ENCODE measurements around the gene TOR4A. TPM values are rescaled to one million over a fixed set of nuclear protein-coding genes. Genes with fewer than 3 reads are reported as not detected.

The TOR4A gene
- 38.2 and 41.7 TPM in 2 replicates for total RNA-seq (2014; rRNA removed; shearing (Covaris generic))

- in situ Hi-C loops (cut with HindIII; ENCODE audit: low sequenced_read_pairs): no loop called here
- DNase-seq (ENCODE audit: low spot score): peak; percentile 30
Observed at GRCh38 chr9:137277329-137278041, at the start of gene TOR4A. TOR4A (plus strand) TSS chr9:137277726; CDS start chr9:137278690, 964 bp downstream.

GRCh38 chr9:137227853-137228505 lies 49.5 kb upstream of the TOR4A start:
- in situ Hi-C loops (cut with HindIII; ENCODE audit: low sequenced_read_pairs): no loop called here
- DNase-seq (ENCODE audit: low spot score): no peak

- in situ Hi-C loops (cut with HindIII; ENCODE audit: low sequenced_read_pairs): no loop called here
- no peak for DNase-seq (ENCODE audit: low spot score)
Observed at GRCh38 chr9:137228506-137228967, 49.0 kb upstream of the TOR4A start.

DNA sequence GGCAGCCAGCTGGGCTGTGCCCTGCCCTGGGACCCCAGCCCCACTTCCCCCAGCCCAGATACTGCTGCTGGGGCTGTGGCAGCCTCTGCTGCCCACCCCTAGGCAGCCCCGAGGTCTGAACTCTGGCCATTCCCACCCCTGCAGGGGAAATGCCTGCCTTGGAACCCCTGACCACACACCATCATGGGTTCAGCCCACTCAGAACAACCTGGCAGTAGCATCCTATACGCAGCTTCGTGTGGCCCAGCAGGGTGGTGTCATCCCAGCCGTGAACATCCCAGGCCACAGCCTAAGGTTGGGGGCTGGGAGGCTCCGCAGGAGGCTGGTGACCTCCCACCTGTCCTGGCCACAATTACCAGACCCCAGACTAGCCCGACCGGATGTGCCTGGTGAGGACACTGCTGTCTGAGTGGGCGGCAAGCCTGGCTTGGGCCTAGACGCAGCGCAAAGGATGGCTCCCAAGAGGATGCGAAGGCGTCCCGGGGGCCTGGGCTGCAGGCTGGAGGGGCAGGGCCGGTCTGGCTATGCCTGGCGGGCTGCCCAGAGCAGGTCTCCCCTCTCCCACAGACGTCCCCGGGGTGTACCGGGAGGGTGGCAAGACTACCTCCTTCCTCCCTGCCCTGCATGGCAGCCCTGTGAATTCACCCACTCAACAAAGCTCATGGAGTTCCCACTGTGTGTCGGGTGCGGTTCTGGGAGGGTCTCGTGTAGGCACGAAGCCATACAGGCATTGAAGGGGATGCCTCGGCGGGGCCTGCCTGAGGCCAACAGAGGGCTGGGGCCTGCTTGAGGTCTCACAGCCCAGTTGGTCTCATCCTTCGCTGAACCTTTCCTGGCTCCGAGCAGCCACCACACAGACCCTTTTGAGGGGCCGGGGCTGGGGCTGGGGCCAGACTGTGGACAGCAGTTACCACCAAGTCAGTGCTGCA lies 48.3 kb upstream of the TOR4A start:
- in situ Hi-C loops (cut with HindIII; ENCODE audit: low sequenced_read_pairs): no loop called here
- DNase-seq (ENCODE audit: low spot score): no peak

- no peak for DNase-seq (ENCODE audit: low spot score)
- in situ Hi-C loops (cut with HindIII; ENCODE audit: low sequenced_read_pairs): no loop called here
Observed at GRCh38 chr9:137229903-137230704, 47.4 kb upstream of the TOR4A start.

DNA sequence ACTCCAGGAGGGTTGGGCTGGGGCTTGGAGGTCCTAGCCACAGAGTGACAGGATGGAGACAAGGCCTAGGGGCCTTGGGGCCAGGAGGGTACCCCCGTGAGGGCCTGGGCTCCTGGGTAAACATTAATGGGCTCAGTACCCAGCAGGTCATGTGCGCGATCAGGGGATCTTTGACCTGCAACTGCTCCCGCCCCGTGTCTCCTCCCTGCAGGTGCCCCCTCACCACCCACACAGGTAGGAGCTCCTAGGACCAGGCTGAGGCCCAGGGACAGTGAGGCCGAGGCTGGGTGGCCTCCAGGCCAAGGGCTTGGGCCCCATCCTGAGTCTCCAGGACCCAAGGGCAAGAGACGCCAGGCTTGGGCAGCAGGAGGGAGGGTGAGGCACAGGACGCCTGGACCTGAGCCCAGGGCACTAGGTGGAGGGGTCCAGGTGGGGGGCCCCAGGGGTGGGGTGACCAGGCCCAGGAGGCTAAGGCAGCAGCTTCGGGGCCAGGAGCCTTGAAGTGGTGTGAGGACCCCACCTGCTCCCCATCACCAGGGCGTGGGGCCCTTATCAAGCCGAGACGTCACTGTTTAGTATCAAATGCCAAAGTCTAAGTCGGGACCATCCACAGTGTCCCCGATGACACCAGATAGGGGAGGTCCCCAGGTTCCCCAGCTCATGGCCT lies 46.7 kb upstream of the TOR4A start, which contains the start of gene SLC34A3:
Gene SLC34A3 (plus strand): TSS at position 197 of the 667 bp plus-strand sequence. CDS start 802 bp downstream, outside the sequence.
- in situ Hi-C loops (cut with HindIII; ENCODE audit: low sequenced_read_pairs): no loop called here
- DNase-seq (ENCODE audit: low spot score): no peak

GRCh38 chr9:137231372-137232039 lies 46.0 kb upstream of the TOR4A start:
- no peak for DNase-seq (ENCODE audit: low spot score)
- in situ Hi-C loops (cut with HindIII; ENCODE audit: low sequenced_read_pairs): no loop called here

DNA sequence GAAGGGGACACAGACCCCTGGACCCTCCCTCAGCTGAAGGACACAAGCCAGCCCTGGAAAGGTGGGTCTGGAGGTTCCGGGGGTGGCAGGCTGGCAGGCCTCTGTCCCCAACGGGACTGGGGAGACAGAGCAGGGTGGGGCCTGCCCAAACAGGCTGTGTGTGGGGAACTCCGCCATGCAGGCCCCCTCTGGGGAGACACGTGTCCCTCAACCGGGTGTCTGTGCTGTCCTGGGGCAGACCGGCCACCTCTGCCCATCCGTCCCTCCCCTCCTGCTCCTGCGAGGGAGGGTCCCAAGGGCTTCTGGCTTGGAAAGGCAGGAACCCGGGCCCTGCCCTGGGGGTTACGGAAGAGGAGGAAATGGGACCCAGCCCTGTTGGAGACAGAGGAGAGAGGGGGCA lies 45.4 kb upstream of the TOR4A start:
- in situ Hi-C loops (cut with HindIII; ENCODE audit: low sequenced_read_pairs): no loop called here
- DNase-seq (ENCODE audit: low spot score): no peak

GRCh38 chr9:137232510-137232909 lies 45.0 kb upstream of the TOR4A start:
- in situ Hi-C loops (cut with HindIII; ENCODE audit: low sequenced_read_pairs): no loop called here
- DNase-seq (ENCODE audit: low spot score): no peak

DNA sequence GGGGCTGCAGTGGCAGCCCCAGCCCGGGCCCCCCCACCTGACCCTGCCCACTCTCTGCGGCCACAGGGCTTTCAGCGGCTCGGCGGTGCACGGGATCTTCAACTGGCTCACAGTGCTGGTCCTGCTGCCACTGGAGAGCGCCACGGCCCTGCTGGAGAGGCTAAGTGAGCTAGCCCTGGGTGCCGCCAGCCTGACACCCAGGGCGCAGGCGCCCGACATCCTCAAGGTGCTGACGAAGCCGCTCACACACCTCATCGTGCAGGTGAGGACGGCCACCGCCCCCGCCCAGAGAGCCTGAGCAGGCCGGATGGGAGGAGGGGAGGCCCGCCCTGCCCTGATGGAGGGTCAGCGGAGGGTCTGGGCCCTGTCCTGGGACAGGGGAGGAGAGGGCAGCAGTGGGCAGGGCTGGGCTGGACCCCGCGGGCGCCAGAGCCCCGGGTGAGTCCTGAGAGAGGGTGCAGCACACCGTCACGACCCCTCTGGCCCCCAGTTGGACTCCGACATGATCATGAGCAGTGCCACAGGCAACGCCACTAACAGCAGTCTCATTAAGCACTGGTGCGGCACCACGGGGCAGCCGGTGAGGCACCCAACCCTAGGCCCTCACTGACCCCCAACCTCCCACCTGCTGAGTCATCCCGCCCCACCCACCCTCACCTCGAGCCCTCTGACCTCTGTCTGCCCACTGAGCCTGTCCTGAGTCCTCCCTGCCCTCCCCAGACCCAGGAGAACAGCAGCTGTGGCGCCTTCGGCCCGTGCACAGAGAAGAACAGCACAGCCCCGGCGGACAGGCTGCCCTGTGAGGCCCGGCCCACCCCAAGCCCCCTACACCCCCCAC lies 44.2 kb upstream of the TOR4A start:
- DNase-seq (ENCODE audit: low spot score): no peak
- in situ Hi-C loops (cut with HindIII; ENCODE audit: low sequenced_read_pairs): no loop called here

- in situ Hi-C loops (cut with HindIII; ENCODE audit: low sequenced_read_pairs): no loop called here
Observed at GRCh38 chr9:137234055-137234697, 43.4 kb upstream of the TOR4A start.

DNA sequence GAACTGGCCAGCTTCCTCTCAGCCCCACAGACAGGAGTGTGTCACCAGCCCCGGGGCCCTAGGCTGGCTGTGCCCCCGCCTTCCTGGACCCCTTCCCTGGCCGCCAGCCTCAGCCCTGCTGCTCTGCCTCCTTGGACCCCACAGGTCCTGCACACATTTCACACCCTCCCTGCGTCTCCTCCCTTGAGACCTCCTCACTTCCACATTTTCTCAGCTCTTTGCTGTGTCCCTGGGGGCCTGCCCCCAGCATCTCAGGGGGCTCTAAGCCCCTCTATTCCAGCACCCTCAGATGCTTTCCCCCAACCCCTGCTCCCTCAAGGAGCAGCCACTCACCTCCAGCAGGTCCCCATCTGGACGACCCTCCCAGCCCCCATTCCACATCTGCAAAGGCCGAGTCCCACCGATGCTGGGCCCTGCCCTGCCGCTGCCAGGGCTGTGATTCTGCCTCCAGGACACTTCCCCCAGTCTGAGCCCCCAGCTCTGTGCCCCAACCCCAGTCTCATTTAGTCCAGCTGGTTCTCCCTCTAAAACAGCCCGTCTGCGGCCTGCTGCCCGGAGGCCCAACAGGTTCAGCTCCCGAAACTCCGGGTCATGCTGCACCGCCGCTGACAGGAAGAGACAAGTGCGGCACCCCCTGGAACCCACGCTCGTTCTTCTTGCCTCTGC lies 42.6 kb upstream of the TOR4A start:
- DNase-seq (ENCODE audit: low spot score): no peak
- in situ Hi-C loops (cut with HindIII; ENCODE audit: low sequenced_read_pairs): no loop called here

More at GRCh38 chr9:137234055-137234697, 43.4 kb upstream of the TOR4A start:
- no peak for DNase-seq (ENCODE audit: low spot score)

DNA sequence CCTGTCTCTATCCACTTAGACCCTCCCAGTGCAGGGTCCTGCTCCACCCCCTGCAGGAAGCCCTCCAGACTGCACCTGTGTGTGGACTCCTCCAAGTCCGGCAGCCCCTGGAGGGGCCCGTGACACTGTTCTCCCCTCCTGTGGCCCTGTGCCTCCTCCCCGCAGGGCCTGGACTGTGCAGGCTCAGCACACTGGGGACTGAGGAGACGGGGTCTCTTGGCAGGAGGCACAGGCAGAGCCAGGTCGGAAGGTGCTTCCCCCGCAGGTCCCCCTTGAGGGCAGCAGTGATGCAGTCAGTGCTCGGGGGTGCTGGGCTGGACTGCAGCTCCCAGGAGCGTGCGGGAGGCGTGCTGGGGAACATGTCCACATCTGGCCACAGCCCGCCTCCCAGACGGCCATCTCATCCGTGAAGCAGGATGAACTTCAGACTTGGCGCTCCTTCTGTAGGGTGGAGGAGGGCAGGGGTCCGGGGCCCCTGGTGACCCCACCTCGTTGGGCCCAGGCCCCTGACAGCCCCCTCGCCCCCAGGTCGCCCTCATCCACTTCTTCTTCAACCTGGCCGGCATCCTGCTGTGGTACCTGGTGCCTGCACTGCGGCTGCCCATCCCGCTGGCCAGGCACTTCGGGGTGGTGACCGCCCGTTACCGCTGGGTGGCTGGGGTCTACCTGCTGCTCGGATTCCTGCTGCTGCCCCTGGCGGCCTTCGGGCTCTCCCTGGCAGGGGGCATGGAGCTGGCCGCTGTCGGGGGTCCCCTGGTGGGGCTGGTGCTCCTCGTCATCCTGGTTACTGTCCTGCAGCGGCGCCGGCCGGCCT lies 41.9 kb upstream of the TOR4A start:
- DNase-seq (ENCODE audit: low spot score): no peak
- in situ Hi-C loops (cut with HindIII; ENCODE audit: low sequenced_read_pairs): no loop called here

DNA sequence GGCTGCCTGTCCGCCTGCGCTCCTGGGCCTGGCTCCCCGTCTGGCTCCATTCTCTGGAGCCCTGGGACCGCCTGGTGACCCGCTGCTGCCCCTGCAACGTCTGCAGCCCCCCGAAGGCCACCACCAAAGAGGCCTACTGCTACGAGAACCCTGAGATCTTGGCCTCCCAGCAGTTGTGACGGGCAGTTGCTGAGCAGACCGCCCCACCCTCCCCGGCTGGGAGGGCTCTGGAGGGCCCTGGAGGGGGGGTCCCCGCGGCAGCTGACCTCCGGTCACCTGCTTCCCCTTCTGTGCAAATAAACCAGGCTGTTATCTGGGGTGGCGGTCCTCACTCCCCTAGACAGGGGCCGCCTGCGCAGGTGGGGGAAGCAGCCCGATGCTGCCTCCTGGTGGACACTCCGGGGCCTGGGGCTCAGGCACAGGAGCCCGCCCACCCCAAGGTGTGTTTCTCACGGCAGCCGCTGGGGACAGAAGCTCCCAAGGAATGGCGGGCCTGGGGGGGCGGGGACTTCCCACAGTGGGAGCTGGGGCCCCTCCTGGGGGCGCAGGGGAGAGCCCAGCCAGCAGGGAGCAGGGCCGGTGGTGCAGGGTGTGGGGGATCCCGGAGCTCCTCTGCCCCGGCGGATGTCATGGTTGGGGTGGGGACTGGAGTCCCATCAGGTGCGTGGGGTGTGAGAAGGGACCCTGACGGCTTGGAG lies 41.1 kb upstream of the TOR4A start:
- in situ Hi-C loops (cut with HindIII; ENCODE audit: low sequenced_read_pairs): no loop called here
- DNase-seq (ENCODE audit: low spot score): peak; percentile 73
